Liver (tissue), 9 donors: ENCODE data around the gene BLOC1S5. TPM values are rescaled to one million over a fixed set of nuclear protein-coding genes. Genes with fewer than 3 reads are reported as not detected.

Experiments used
- DNase-seq: peaks from one replicate; pipeline ENCODE4 v3.0.0-alpha.2; 2017; ENCODE audit warnings: low spot score
- H3K27ac ChIP-seq, 2 donors: one replicate each; pipeline ENCODE4 v1.7.0; 2013; ENCODE audit warnings: inconsistent platforms in 2 of 2, low read length in 2 of 2, control low read depth in 1 of 2, low read depth in 1 of 2, mild to moderate bottlenecking in 1 of 2
- H3K27me3 ChIP-seq, 4 donors: one replicate each; pipeline versions ENCODE4 v1.6.1 to v1.7.0; 2013; ENCODE audit warnings: low read length in 3 of 4, inconsistent platforms in 1 of 4, mild to moderate bottlenecking in 1 of 4, moderate library complexity in 1 of 4; ENCODE audit not compliant: control insufficient read depth in 4 of 4, insufficient read depth in 4 of 4
- H3K36me3 ChIP-seq, 4 donors: one replicate each; pipeline versions ENCODE4 v1.6.1 to v1.7.0; 2013; ENCODE audit warnings: low read length in 3 of 4, mild to moderate bottlenecking in 3 of 4, low read depth in 1 of 4, moderate library complexity in 1 of 4; ENCODE audit not compliant: control insufficient read depth in 4 of 4, insufficient read depth in 3 of 4
- H3K4me1 ChIP-seq, 4 donors: one replicate each; pipeline versions ENCODE4 v1.6.1 to v1.7.0; 2013; ENCODE audit warnings: low read length in 3 of 4, mild to moderate bottlenecking in 3 of 4, moderate library complexity in 1 of 4; ENCODE audit not compliant: control insufficient read depth in 4 of 4, insufficient read depth in 4 of 4
- H3K4me3 ChIP-seq, 3 donors: one replicate each; pipeline versions ENCODE4 v1.6.1 to v1.7.0; 2013; ENCODE audit warnings: low read length in 3 of 3, control low read depth in 1 of 3, low read depth in 1 of 3, mild to moderate bottlenecking in 1 of 3
- H3K9ac ChIP-seq, 2 donors: one replicate each; pipeline ENCODE4 v1.7.0; 2013; ENCODE audit warnings: low read length in 2 of 2, mild to moderate bottlenecking in 2 of 2, moderate library complexity in 2 of 2, control low read depth in 1 of 2, low read depth in 1 of 2
- H3K9me3 ChIP-seq, 4 donors: one replicate each; pipeline versions ENCODE4 v1.6.1 to v1.7.0; 2013; ENCODE audit warnings: low read length in 3 of 4; ENCODE audit not compliant: control insufficient read depth in 4 of 4
- EGR1 ChIP-seq, 2 donors: IDR thresholded peaks; 2 replicates each; pipeline ENCODE4 v1.6.1; 2016 to 2018; ENCODE audit warnings: antibody characterized with exemption in 2 of 2, low read depth in 2 of 2
- FOXA1 ChIP-seq: IDR thresholded peaks from 2 replicates; pipeline ENCODE4 v1.6.1; 2016; ENCODE audit warnings: antibody characterized with exemption
- FOXA2 ChIP-seq: IDR thresholded peaks from 2 replicates; pipeline ENCODE4 v1.6.1; 2016; ENCODE audit warnings: antibody characterized with exemption
- GABPA ChIP-seq, 2 donors: IDR thresholded peaks in 1 of 2; conservative IDR thresholded peaks in 1 of 2; 2 replicates each; pipeline ENCODE4 v1.6.1; 2016; ENCODE audit warnings: antibody characterized with exemption in 2 of 2, mild to moderate bottlenecking in 1 of 2, moderate library complexity in 1 of 2
- HNF4A ChIP-seq, 2 donors: conservative IDR thresholded peaks; 2 replicates each; pipeline ENCODE4 v1.6.1; 2016; ENCODE audit warnings: antibody characterized with exemption in 2 of 2, mild to moderate bottlenecking in 2 of 2
- HNF4G ChIP-seq: IDR thresholded peaks from 2 replicates; pipeline ENCODE4 v1.6.1; 2016; ENCODE audit warnings: antibody characterized with exemption
- JUND ChIP-seq, 2 donors: IDR thresholded peaks; 2 replicates each; pipeline ENCODE4 v1.6.1; 2016; ENCODE audit warnings: antibody characterized with exemption in 2 of 2
- NR2F2 ChIP-seq: IDR thresholded peaks from 2 replicates; pipeline ENCODE4 v1.6.1; 2016; ENCODE audit warnings: antibody characterized with exemption
- RAD21 ChIP-seq, 2 donors: IDR thresholded peaks; 2 replicates each; pipeline ENCODE4 v1.6.1; 2016; ENCODE audit warnings: antibody characterized with exemption in 2 of 2, mild to moderate bottlenecking in 2 of 2
- RXRA ChIP-seq, 2 donors: IDR thresholded peaks; 2 replicates each; pipeline ENCODE4 v1.6.1; 2017 to 2018; ENCODE audit warnings: antibody characterized with exemption in 2 of 2, mild to moderate bottlenecking in 1 of 2
- SP1 ChIP-seq: IDR thresholded peaks from 2 replicates; pipeline ENCODE4 v1.6.1; 2018; ENCODE audit warnings: antibody characterized with exemption, mild to moderate bottlenecking
- TAF1 ChIP-seq: conservative IDR thresholded peaks from 2 replicates; pipeline ENCODE4 v1.6.1; 2016; ENCODE audit warnings: antibody characterized with exemption, mild to moderate bottlenecking
- WGBS: extraction: QIAGEN DNeasy Blood & Tissue Kit; methylation state at CpG from one replicate; pipeline ENCODE4 v1.1.7; 2013; 5-methylcytosine and 5-hydroxymethylcytosine counted together
- polyA plus RNA-seq, 2 donors: library from polyadenylated mRNA; stranded (reverse) in 1 of 2; unstranded in 1 of 2; fragments of 200-250 nt in 1 of 2; fragments of >200 nt in 1 of 2; fragmentation: Nextera tagmentation in 1 of 2; extraction: Ambion mirVana in 1 of 2; gene quantifications; one replicate each; pipeline versions ENCODE4 v1.2.1 to v1.2.3, GENCODE V29; 2013 to 2015
- total RNA-seq, 2 donors: library from RNA; depleted of rRNA; stranded (reverse); fragments of >200 nt; gene quantifications; one replicate each; pipeline ENCODE4 v1.2.3, GENCODE V29; 2014
- TF ChIP-seq, protein P1 (sequence below): IDR thresholded peaks from 2 replicates; pipeline ENCODE4 v1.6.1; 2016; ENCODE audit warnings: antibody characterized with exemption
- TF ChIP-seq, protein P2 (sequence below): IDR thresholded peaks from 2 replicates; pipeline ENCODE4 v1.6.1; 2016; ENCODE audit warnings: antibody characterized with exemption
- TF ChIP-seq, protein P3 (sequence below): IDR thresholded peaks from 2 replicates; pipeline ENCODE4 v1.6.1; 2016; ENCODE audit warnings: antibody characterized with exemption, mild to moderate bottlenecking
- TF ChIP-seq, protein P4 (sequence below): fragments of 150-350 bp; IDR thresholded peaks from 2 replicates; pipeline ENCODE4 v1.5.1; 2017; ENCODE audit warnings: improper control_type of control experiment, low read depth, low read length; ENCODE audit not compliant: missing input control
- TF ChIP-seq, protein P5 (sequence below): IDR thresholded peaks from 2 replicates; pipeline ENCODE4 v1.6.1; 2016; ENCODE audit warnings: antibody characterized with exemption
- donor health status: healthy.
- donor health status: healthy.
- donor health status: healthy.
- donor health status: healthy.
- donor health status: healthy.

Gene BLOC1S5
- total and polyA plus RNA-seq, 4 donors, result 5.2 to 11.1 (median 7.1) TPM

DNA sequence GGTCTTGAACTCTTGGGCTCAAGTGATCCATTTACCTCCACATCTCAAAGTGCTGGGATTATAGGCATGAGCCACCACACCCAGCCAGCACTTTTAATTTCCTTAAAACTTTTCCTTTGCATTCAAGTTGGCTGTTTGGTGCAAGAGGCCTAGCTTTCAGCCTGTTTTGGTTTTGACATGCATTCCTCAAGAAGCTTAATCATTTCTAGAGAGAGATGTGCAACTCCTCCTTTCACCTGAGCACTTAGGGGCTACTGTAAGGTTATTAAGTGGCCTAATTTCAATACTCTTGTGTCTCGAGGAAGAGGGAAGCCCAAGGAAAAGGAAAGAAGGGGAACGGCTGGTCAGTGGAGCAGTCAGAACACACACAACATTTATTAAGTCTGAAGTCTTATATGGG, 13.8 kb upstream of the BLOC1S5 start:
- 96% methylated on average over 2 of the region's 2 CpGs for WGBS
- H3K9ac ChIP-seq, result no peak overlapping the region
- H3K4me3 ChIP-seq, result no peak overlapping the region
- H3K36me3 ChIP-seq, result no peaks in the 10 kb centered on the region
- peaks cover 10 to 39% (median 20%) of the 10 kb centered on the region in 4 donors for H3K4me1 ChIP-seq
- DNase-seq, result no peak
- no peak overlapping the region for H3K27ac ChIP-seq
- no peaks in the 10 kb centered on the region for H3K9me3 ChIP-seq
- no peak for TF ChIP-seq NR2F2
- TF ChIP-seq EGR1 (IDR thresholded peaks at IDR 0.05; ENCODE audit: low read depth in 2 of 2), result no peak
- TF ChIP-seq SP1, result no peak
- TF ChIP-seq, protein P1, sequence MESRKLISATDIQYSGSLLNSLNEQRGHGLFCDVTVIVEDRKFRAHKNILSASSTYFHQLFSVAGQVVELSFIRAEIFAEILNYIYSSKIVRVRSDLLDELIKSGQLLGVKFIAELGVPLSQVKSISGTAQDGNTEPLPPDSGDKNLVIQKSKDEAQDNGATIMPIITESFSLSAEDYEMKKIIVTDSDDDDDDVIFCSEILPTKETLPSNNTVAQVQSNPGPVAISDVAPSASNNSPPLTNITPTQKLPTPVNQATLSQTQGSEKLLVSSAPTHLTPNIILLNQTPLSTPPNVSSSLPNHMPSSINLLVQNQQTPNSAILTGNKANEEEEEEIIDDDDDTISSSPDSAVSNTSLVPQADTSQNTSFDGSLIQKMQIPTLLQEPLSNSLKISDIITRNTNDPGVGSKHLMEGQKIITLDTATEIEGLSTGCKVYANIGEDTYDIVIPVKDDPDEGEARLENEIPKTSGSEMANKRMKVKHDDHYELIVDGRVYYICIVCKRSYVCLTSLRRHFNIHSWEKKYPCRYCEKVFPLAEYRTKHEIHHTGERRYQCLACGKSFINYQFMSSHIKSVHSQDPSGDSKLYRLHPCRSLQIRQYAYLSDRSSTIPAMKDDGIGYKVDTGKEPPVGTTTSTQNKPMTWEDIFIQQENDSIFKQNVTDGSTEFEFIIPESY, result no peak
- TF ChIP-seq JUND (IDR thresholded peaks at IDR 0.05), result no peak
- TF ChIP-seq, protein P2, sequence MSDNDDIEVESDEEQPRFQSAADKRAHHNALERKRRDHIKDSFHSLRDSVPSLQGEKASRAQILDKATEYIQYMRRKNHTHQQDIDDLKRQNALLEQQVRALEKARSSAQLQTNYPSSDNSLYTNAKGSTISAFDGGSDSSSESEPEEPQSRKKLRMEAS, result no peak
- TF ChIP-seq, protein P3, sequence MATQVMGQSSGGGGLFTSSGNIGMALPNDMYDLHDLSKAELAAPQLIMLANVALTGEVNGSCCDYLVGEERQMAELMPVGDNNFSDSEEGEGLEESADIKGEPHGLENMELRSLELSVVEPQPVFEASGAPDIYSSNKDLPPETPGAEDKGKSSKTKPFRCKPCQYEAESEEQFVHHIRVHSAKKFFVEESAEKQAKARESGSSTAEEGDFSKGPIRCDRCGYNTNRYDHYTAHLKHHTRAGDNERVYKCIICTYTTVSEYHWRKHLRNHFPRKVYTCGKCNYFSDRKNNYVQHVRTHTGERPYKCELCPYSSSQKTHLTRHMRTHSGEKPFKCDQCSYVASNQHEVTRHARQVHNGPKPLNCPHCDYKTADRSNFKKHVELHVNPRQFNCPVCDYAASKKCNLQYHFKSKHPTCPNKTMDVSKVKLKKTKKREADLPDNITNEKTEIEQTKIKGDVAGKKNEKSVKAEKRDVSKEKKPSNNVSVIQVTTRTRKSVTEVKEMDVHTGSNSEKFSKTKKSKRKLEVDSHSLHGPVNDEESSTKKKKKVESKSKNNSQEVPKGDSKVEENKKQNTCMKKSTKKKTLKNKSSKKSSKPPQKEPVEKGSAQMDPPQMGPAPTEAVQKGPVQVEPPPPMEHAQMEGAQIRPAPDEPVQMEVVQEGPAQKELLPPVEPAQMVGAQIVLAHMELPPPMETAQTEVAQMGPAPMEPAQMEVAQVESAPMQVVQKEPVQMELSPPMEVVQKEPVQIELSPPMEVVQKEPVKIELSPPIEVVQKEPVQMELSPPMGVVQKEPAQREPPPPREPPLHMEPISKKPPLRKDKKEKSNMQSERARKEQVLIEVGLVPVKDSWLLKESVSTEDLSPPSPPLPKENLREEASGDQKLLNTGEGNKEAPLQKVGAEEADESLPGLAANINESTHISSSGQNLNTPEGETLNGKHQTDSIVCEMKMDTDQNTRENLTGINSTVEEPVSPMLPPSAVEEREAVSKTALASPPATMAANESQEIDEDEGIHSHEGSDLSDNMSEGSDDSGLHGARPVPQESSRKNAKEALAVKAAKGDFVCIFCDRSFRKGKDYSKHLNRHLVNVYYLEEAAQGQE, result no peak
- no peak for TF ChIP-seq GABPA (IDR thresholded peaks at IDR 0.05 in 1 of 2, conservative IDR thresholded peaks at IDR 0.05 in 1 of 2)
- TF ChIP-seq, protein P4, sequence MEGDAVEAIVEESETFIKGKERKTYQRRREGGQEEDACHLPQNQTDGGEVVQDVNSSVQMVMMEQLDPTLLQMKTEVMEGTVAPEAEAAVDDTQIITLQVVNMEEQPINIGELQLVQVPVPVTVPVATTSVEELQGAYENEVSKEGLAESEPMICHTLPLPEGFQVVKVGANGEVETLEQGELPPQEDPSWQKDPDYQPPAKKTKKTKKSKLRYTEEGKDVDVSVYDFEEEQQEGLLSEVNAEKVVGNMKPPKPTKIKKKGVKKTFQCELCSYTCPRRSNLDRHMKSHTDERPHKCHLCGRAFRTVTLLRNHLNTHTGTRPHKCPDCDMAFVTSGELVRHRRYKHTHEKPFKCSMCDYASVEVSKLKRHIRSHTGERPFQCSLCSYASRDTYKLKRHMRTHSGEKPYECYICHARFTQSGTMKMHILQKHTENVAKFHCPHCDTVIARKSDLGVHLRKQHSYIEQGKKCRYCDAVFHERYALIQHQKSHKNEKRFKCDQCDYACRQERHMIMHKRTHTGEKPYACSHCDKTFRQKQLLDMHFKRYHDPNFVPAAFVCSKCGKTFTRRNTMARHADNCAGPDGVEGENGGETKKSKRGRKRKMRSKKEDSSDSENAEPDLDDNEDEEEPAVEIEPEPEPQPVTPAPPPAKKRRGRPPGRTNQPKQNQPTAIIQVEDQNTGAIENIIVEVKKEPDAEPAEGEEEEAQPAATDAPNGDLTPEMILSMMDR, result no peak
- TF ChIP-seq HNF4A (conservative IDR thresholded peaks at IDR 0.05), result no peak
- TF ChIP-seq FOXA1, result no peak
- TF ChIP-seq, protein P5, sequence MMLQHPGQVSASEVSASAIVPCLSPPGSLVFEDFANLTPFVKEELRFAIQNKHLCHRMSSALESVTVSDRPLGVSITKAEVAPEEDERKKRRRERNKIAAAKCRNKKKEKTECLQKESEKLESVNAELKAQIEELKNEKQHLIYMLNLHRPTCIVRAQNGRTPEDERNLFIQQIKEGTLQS, result no peak
- TF ChIP-seq RXRA (IDR thresholded peaks at IDR 0.05), result no peak
- no peak for TF ChIP-seq FOXA2
- TF ChIP-seq TAF1, result no peak
- TF ChIP-seq RAD21 (IDR thresholded peaks at IDR 0.05), result no peak
- no peaks in the 10 kb centered on the region for H3K27me3 ChIP-seq

DNA sequence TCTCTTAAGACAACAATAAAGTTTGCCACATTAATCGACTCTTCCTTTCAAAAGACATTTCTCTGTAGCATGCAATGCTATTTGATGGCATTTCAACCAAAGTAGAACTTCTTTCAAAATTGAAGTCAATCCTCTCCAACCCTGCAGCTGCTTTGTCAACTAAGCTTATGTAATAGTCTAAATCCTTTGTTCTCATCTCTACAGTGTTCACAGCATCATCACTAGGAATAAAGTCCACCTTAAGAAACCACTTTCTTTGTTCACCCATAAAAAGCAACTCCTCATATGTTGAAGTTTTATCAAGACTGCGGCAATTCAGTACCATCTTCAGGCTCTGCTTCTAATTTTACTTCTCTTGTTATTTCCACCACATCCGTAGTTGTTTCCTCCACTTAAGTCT, 11.5 kb upstream of the BLOC1S5 start:
- no peak for DNase-seq
- 80% methylated on average over 3 of the region's 3 CpGs for WGBS
- no peak overlapping the region for H3K27ac ChIP-seq

More for the DNA sequence above, 11.5 kb upstream of the BLOC1S5 start:
- H3K36me3 ChIP-seq, result no peaks in the 10 kb centered on the region
- no peak overlapping the region for H3K9ac ChIP-seq
- H3K4me3 ChIP-seq, result no peak overlapping the region
- H3K27me3 ChIP-seq, result no peaks in the 10 kb centered on the region
- TF ChIP-seq HNF4G (no peak), EGR1 (IDR thresholded peaks at IDR 0.05; ENCODE audit: low read depth in 2 of 2) (no peak), HNF4A (conservative IDR thresholded peaks at IDR 0.05) (peak in 1 of 2 donors; percentile 9)
- H3K9me3 ChIP-seq, result no peaks in the 10 kb centered on the region
- peaks cover 5 to 24% (median 17%) of the 10 kb centered on the region in 4 donors for H3K4me1 ChIP-seq
